GM18508 (cell line): ENCODE measurements around the gene TMOD1.
"Not testable (repeated sequence)": the region's sequence is repeated elsewhere in the genome, so short reads cannot be mapped to it uniquely, and the experiment has no call there.

Experiments used
- ATAC-seq: cut with Tn5 transposase; IDR thresholded peaks from one replicate; pipeline ENCODE4 v1.9.1; 2021; ENCODE audit warnings: moderate number of reproducible peaks; ENCODE audit not compliant: insufficient read depth, unreplicated experiment

Gene TMOD1

DNA sequence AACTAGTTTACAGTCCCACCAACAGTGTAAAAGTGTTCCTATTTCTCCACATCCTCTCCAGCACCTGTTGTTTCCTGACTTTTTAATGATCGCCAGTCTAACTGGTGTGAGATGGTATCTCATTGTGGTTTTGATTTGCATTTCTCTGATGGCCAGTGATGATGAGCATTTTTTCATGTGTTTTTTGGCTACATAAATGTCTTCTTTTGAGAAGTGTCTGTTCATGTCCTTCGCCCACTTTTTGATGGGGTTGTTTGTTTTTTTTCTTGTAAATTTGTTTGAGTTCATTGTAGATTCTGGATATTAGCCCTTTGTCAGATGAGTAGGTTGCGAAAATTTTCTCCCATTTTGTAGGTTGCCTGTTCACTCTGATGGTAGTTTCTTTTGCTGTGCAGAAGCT lies 80.1 kb downstream of the TMOD1 start:
- not testable (repeated sequence) for ATAC-seq

DNA sequence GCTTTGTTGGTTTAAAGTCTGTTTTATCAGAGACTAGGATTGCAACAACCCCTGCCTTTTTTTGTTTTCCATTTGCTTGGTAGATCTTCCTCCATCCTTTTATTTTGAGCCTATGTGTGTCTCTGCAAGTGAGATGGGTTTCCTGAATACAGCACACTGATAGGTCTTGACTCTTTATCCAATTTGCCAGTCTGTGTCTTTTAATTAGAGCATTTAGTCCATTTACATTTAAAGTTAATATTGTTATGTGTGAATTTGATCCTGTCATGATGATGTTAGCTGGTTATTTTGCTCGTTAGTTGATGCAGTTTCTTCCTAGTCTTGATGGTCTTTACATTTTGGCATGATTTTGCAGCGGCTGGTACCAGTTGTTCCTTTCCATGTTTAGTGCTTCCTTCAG lies 83.3 kb downstream of the TMOD1 start:
- not testable (repeated sequence) for ATAC-seq

DNA sequence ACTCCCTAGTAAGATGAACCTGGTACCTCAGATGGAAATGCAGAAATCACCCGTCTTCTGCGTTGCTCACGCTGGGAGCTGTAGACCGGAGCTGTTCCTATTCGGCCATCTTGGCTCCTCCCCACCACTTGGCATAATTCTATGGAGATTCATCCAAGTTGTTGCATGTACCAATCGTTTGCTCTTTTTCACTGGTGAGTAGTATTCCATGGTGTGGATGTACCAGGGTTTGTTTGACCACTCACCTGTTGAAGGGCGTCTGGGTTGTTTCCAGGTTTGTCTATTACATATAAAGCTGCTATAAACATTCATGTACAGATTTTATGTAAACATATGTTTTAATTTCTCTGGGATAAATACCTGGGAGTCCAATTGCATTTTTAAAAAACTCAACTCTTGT lies 85.4 kb downstream of the TMOD1 start:
- not testable (repeated sequence) for ATAC-seq

DNA sequence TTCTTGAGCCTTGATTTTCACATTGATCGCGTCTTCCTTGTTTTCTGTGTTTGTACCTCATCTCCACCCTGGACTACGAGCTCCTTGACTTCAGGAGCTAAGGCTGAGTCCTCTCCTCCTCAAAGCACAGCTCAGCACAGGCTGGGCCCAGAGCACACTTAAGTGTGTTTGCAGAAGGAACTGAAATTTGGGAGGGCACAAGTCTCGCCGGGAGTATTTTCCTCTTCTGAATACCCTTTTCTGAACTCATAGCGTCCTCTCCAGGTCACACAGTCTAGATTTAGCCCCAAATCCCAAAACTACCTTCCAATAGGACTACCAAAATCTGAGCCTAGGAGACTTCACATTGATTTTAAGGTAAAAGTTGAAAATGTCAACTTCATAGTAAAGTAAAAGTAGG lies 90.1 kb downstream of the TMOD1 start:
- ATAC-seq = no peak

DNA sequence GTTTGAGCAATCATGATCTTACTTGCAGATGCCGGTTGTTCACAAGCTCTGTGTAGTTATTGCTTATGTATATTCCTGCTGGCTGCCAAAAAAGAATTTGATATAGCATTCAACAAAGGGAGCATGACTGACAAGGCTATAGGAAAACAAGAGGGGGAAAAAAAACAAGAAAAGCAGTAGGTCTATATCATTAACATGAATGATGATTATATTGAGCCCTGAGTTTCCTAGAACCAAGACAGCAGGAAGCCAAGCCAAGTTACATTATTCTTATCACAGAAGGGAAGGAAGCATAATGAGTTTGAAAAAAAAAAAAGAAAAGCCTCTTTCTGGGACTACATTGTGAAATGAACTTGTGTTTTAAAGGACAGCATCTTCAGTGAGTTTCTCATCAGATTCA lies 90.7 kb downstream of the TMOD1 start:
- no peak for ATAC-seq

DNA sequence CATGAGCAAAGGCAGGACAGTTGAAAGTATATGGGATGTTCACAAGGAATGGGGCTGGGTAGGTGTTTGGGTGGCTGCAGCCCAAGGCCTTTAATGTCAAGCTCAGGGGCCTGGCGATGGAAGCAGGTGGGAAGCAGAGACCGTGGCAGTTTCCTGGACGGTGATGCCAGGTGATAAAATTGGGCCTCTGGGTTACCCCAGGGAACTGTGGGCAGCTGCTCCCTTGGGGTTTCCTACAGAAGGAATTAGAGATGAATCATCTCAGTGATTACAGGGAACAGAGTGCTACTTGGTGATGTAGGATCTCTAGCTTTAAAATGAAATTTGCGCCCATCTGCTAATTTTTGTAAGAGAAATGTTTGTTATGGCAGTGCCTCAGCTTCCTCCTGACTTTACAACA lies 92.5 kb downstream of the TMOD1 start:
- ATAC-seq = no peak

DNA sequence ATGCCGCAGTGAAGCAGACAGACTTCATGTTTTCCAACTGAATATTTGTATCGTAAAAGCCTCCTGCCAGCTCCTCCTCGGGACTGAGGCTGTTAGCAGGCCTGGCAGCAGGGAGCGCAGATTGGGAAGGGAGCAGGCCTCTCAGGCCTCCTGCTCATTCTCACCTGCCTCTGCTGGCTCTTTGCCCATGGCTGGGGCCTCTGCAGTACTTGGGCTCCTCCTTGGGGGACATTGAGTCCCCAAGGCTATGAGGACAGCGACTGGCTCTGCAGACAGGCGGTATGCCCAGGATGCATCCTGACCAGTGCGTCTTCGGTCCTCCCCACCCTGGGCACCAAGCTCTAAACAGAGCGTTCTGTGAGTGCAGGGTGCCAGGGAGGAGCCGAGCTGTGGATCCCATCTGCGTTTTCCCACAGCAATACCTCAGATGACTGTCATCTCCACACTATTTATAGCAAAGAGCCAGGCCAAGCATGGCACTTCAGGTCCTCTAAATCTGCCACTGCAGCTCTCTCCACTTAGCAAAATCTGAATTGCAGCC lies 93.0 kb downstream of the TMOD1 start:
- no peak for ATAC-seq

DNA sequence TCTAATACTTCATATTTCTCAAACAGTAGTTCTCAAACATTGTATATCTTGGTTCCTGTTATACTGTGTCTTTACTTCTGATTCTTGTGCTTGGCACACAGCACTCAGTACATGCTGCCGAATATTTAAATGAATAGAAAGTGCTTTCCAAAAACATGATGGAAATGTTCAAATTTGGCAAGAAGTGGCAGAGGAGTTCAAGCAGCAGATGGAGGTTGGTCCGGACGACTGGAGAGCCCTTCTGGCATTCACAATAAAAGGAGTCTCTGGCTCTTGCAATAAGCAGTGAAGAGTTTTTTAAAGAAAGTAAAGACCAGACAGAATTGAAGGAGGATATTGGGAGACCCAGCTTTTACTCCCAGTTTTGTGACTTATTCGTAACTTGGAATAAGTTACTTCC lies 95.4 kb downstream of the TMOD1 start:
- ATAC-seq = no peak

DNA sequence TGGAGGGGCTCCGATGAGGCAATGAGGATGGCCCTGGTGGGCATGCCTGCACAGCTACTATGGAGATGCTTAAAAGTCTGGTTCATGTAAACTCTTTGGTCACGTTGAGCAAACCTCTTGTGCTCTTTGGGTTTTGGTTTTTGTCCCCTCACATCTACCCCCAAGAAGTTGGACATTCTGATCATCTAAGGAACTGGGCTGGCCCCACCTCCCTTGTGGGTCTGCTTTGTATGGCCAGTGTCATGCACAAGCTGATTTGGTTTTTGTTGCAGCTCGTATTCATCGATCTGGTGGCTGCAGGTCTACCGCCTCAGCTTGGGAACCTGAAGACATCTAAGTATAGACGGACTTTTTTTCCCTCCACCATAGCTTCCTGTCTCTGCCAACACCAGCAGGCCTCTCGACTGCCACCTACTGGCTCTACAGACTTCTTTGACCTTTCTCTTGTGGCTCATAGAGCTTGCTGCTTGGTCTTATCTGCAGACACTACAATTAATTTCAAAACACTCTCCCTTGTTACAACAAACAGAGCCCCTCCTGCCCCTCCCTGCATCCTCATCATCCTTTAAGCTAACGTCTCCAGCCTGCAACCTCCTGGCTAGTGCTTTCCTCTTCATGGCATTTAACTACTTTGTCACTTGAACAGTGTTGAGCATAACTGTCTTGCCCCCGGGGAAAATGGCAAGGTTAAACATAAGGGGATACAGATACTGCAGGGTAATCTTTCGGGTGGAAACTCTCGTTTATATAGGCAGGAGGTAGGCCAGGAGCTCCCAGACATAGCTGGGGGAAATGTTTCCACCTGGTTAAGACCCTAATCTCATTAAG lies 97.2 kb downstream of the TMOD1 start:
- peak; percentile 73 for ATAC-seq

DNA sequence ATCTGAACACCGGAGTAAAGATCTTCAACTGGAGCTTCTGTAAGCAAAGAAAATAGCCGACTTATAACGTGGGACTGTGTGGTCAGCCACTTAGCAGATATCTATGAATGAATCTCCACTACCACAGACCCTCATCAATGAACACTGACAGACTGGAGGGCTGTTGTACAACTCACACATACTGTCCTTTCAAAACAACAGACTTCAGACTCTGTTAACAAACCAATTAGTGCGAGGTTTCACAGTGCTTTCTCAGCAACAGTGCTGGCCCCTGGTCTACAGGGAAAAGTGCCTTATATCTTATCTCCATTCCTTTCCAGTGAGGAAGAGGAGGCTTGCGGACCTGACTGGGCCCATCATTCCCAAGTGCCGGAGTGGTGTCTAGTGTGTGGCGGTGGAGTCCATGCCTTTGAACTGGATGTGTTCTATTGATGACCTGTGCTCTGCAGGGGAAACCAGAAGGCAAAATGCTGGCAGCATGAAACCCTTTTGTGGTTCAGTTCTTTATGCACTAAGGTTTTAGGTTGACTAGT lies 97.9 kb downstream of the TMOD1 start:
- ATAC-seq = no peak

DNA sequence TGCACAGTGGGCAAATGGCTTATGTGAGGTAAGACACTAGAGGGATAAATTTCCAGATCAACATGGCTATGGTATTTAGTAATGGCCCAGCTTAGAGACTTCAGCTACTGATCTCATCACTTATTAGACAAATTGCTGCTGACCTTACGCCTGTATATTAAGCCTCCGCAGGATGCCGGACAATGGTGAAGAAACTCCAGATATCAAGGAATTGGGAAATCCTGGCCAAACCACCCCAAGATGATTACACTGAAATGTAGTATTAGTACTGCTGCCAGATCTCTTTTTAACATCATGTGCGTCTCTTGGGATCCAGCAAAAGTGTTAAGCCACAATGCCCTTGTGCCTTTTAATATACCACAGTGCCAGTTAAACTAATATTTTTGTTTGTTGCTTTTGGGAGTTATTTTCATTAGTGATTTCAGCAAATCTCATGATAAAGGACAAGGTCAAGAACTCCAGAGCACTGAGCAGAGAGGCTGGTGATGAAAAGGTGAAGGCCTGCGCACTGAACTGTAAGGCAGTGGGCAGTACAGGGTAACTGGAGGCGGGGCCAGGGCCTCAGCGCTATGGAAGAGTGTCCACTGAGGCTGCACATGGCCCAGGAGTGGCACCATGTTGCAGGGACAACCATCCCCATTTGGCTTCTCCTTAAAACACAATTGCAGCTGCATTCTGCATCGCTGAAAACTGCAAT lies 99.2 kb downstream of the TMOD1 start:
- ATAC-seq = no peak

DNA sequence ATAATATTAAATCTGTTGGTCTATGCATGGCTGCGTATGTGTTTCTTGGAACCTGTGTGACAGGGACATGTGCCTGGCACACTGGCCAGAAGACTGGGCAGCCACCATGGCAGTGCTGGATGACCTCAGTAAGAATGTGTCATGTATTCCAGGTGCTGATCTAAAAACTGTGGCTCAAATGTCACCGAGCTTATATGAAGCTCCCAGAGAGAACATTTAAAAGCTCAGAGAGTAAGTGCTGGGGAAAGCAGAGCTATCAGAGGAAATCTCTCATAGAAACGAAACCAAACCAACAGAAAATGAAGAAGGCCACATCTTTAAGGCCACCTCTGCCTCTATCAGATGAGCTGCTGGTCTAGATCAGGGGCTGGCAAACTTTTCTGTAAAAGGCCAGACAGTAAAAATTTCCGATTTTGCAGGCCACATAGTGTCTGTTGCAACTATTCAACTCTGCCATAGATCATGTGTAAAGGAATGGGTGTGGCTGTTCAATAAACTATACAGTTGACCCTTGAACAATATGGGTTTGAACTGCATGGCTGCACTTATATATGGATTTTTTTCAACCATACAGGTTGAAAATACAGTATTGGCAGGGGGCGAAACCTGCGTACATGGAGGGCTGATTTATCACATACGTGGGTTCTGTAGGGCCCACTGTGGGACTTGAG lies 99.9 kb downstream of the TMOD1 start:
- no peak for ATAC-seq

DNA sequence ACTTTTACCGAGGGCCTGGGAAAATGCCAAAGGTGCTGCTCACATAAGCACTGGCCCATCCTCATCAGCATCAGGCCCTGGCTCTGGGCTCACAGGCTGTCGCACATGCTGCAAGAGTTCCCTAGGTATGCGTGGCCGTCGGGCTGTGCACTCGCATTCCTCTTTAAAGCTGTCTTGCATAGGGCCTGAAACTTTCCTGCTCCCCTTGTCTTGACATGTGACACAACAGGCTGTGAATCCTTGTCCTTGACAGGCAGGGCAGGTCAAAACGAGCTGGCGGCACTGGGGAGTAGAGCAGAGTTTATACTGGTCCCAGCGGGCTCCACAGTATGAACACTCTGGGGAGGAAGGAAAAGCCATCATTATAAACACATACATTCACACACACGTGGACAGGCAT lies 101.0 kb downstream of the TMOD1 start:
- no peak for ATAC-seq

DNA sequence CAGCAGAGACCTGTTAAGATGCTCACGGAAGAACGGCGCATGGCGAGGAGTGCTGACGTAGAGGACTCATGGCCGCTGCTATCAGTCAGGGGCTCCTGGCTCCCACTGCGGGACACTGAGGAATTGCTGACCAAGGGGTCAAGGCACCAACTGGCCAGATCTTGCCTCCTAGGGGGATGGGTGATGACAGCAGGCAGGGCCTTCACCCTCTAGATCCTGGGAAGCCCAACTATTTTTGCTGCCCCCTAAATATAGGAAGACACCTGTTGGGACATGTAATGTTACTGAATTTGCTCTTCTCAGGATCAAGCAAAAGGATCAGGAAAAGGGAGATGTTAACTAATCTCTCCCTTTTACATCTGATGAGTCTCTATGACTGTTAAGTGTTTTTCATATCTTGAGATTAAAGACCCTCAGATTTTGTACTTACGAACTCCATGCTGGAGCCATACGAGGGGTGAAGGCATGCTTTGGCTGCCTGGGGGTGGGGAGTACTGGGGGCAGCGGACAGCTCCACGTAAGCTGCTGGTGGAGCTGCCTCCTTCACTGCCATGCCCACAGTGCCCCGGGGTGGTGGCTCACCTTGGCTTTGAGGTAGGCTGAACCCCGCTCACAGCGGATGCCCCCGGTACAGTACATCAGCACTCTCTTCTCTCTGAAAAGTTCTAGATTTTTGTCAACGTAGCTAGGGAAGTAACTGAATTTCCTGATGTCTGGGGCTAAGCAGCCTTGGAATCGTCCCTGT lies 103.6 kb downstream of the TMOD1 start:
- ATAC-seq = no peak

DNA sequence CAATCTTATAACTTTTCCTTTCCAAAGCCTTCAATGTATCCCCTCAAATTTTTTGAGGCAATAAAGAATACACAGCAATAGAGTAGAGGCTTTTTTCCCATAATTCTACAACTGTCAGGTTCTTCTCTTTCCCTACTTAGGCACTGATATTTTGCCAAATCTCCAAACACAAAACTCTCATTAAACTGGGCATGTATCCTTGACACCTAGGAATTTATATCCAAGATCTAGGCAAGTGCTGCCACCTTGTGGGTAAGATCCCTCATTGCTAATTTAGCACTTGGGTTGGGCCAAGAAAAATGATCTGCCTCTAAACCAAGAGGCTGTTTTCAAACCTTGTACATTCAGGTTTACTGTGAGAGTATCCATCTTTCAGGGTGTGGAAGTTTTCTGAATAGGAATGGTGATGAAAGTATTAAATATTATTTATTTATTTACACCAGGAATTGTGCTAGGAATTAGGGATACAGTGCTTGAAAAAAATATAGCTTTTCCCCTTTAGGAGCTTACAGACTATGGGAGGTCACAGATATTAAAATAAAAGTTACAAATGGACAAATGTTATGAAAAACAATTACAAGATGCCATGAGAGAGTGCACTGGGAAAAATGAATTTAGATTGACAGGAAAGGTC lies 114.1 kb downstream of the TMOD1 start:
- ATAC-seq = no peak

DNA sequence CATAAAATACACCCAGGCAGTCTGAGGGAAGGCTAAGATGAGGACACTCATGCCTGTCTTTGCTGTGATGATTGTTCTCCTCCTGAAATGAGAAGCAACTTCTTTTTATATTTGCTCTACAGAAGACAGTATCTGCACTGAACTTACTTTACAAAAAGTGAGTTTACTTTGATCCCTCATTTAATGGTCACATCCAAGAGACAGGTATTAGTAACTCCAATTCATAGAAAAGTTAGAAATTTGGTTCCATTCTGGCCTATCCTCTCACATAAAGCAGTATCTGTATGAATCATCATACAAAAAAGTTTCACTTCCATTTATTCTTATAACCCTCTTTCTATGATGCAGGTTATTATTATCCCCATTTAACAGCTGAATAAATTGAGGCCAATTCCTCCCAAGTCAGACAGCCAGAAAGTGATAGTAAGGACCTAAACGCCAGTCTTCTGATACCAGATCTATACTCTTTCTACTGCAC lies 116.5 kb downstream of the TMOD1 start:
- no peak for ATAC-seq

DNA sequence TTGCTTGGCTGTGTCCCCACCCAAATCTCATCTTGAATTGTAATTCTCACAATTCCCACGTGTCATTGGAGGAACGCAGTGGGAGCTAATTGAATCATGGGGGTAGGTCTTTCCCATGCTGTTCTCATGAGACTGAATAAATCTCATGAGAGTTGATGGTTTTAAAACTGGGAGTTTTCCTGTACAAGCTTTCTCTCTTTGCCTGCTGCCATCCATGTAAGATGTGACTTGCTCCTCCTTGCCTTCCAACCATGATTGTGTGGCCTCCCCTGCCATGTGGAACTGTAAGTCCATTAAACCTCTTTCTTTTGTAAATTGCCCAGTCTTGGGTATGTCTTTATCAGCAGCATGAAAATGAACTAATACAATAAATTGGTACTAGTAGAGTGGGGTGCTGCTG lies 118.6 kb downstream of the TMOD1 start:
- ATAC-seq = not testable (repeated sequence)

DNA sequence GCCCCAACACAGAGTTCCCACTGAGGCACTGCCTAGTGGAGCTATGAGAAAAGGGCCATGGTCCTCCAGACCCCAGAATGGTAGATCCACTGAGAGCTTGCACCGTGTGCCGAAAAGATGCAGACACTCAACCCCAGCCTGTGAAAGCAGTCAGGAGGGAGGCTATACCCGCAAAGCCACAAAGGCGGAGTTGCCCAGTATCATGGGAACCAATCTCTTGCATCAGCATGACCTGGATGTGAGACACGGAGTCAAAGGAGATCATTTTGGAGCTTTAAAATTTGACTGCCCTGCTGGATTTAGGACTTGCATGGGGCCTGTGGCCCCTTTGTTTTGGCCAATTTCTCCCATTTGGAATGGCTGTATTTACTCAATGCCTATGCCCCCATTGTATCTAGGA lies 121.0 kb downstream of the TMOD1 start:
- ATAC-seq = not testable (repeated sequence)

DNA sequence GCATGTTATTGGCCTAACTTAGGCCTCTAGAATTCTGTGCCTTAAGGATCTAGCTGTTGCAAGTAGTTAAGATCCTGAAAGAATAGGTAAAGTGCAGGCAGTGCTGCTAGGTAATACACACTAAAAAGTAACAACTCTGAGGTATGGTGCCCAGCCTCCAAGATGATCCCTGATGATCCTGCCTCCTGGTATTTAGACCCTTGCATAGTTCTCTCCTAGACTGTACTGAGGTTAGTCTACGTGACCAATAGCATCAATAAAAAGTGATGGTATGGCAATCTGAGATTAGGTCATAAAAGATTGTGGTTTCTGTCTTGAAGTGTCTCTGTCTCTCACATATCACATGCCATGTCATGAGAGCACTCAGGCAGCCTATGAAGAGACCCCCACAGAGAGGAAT lies 122.5 kb downstream of the TMOD1 start:
- no peak for ATAC-seq

DNA sequence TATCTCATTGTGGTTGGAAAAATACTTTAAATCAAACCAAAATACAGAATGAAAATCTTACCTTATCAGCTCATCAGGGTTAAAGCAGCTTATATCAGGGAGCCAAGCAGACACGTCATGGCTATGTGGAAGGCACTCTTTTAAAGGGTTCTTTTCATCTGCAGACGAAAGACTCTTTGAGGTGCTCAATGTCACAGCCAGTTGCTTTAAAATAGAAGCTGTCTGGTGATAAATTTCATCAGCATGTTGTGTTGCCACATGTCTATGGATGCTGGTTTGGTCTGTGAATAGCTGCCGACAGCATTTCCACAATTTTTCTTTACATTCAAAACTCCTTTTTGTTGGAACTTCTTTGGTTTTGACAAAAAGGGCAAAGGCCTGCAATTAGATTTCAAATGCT lies 124.2 kb downstream of the TMOD1 start:
- ATAC-seq = no peak
